GM12865 (cell line): ENCODE measurements around the gene CENPP.

Experiments used
- DNase-seq: peaks from one replicate; pipeline ENCODE4 v3.0.0; 2010; ENCODE audit warnings: low read depth
- H3K4me3 ChIP-seq: 2 replicates; pipeline ENCODE4 v1.5.1; 2011; ENCODE audit warnings: mild to moderate bottlenecking, low read depth, low read length, control low read depth
- TF ChIP-seq, protein P1 (sequence below): IDR thresholded peaks from 2 replicates; pipeline ENCODE4 v1.5.1; 2011; ENCODE audit warnings: low read length, control low read depth, low read depth, inconsistent platforms; ENCODE audit not compliant: insufficient read depth; ENCODE audit errors: missing control alignments

CENPP gene

DNA sequence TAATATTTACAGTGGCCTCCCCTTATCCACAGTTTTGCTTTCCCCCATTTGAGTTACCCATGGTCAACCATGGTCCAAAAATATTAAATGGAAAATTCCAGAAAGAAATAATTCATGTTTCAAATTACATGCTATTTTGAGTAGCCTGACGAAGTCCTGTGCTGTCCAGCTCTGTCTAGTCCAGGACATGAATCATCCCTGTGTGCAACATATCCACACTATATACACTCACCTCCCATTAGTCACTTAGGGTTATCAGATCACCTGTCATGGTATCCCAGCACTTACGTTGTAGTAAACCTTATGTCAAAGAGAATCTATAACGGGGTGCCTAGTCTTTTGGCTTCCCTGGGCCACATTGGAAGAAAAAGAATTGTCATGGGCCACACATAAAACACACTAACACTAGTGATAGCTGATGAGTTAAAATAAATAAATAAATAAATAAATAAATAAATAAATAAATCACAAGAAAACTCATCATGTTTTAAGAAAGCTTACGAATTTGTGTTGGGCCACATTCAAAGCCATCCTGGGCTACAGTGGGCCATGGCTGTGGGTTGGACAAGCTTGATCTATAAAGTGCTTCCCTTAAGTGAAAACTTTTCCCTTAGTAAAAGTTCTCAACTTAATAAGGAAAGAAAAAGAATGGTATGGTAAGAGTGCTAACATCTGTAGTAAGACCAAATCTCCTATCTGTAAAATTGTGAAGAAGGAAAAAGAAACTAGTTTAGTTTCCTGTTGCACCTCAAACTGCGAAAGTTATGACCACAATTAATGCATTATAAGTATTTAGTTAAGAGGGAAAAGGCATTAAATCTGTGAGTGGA, 114.4 kb downstream of the CENPP start:
- DNase-seq = no peak
- TF ChIP-seq, protein P1, sequence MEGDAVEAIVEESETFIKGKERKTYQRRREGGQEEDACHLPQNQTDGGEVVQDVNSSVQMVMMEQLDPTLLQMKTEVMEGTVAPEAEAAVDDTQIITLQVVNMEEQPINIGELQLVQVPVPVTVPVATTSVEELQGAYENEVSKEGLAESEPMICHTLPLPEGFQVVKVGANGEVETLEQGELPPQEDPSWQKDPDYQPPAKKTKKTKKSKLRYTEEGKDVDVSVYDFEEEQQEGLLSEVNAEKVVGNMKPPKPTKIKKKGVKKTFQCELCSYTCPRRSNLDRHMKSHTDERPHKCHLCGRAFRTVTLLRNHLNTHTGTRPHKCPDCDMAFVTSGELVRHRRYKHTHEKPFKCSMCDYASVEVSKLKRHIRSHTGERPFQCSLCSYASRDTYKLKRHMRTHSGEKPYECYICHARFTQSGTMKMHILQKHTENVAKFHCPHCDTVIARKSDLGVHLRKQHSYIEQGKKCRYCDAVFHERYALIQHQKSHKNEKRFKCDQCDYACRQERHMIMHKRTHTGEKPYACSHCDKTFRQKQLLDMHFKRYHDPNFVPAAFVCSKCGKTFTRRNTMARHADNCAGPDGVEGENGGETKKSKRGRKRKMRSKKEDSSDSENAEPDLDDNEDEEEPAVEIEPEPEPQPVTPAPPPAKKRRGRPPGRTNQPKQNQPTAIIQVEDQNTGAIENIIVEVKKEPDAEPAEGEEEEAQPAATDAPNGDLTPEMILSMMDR = no peak
- no peak overlapping the region for H3K4me3 ChIP-seq

- no peak overlapping the region for H3K4me3 ChIP-seq
- peak; percentile 73 for DNase-seq
- TF ChIP-seq, protein P1 = no peak
Measured at GRCh38 chr9:92440751-92441046, 114.9 kb downstream of the CENPP start.

- DNase-seq = no peak
- no peak overlapping the region for H3K4me3 ChIP-seq
- TF ChIP-seq, protein P1 = no peak
Measured at GRCh38 chr9:92444841-92445240, 119.1 kb downstream of the CENPP start.

- no peak for DNase-seq
- TF ChIP-seq, protein P1 = no peak
- H3K4me3 ChIP-seq = no peak overlapping the region
Measured at GRCh38 chr9:92446536-92446935, 120.8 kb downstream of the CENPP start.

DNA sequence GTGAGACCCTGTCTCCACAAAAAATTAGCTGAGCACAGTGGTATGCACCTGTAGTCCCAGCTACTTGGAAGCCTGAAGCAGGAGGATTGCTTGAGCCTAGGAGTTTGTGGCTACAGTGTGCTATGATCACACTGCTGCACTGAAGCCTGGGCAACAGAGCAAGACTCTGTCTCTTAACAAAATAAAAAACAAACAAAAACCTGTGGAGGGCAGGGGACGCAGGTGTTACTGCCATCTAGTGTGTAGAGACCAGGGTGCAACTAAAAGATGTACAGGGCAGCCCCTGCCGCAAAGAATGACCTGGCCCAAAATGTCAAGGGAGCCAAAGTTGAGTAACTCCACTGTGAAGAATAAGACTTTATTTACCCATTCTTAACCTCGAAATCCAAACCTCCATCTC, 129.5 kb downstream of the CENPP start:
- TF ChIP-seq, protein P1 = peak; percentile 26
- H3K4me3 ChIP-seq = no peak overlapping the region
- DNase-seq = peak; percentile 23

DNA sequence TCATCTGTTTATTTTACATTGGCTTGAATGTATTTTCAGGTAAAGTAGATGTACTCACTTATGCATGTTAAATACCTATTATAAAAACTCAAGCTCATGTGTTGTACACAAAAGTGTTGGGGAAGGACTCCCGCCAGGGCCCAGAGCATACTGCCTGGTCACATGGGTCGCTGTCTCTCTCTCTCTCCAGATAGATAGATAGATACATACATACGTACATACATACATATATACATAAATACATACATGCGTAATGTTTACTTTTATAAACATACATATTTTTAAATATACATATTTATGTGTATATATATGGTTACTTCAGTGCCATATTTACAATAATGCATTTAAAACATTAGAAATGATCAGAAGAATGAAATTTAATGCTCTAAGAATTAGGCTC, 131.8 kb downstream of the CENPP start:
- TF ChIP-seq, protein P1 = no peak
- H3K4me3 ChIP-seq = no peak overlapping the region
- no peak for DNase-seq

- no peak for DNase-seq
- no peak overlapping the region for H3K4me3 ChIP-seq
- TF ChIP-seq, protein P1 = no peak
Measured at GRCh38 chr9:92463387-92463786, 137.6 kb downstream of the CENPP start.
